Liver (tissue), 9 donors: ENCODE data around the gene CD7. TPM values are rescaled to one million over a fixed set of nuclear protein-coding genes. Genes with fewer than 3 reads are reported as not detected.

Source experiments
- DNase-seq: peaks from one replicate; pipeline ENCODE4 v3.0.0-alpha.2; 2017; ENCODE audit warnings: low spot score
- H3K27ac ChIP-seq, 2 donors: one replicate each; pipeline ENCODE4 v1.7.0; 2013; ENCODE audit warnings: inconsistent platforms in 2 of 2, low read length in 2 of 2, control low read depth in 1 of 2, low read depth in 1 of 2, mild to moderate bottlenecking in 1 of 2
- H3K27me3 ChIP-seq, 4 donors: one replicate each; pipeline versions ENCODE4 v1.6.1 to v1.7.0; 2013; ENCODE audit warnings: low read length in 3 of 4, inconsistent platforms in 1 of 4, mild to moderate bottlenecking in 1 of 4, moderate library complexity in 1 of 4; ENCODE audit not compliant: control insufficient read depth in 4 of 4, insufficient read depth in 4 of 4
- H3K36me3 ChIP-seq, 4 donors: one replicate each; pipeline versions ENCODE4 v1.6.1 to v1.7.0; 2013; ENCODE audit warnings: low read length in 3 of 4, mild to moderate bottlenecking in 3 of 4, low read depth in 1 of 4, moderate library complexity in 1 of 4; ENCODE audit not compliant: control insufficient read depth in 4 of 4, insufficient read depth in 3 of 4
- H3K4me1 ChIP-seq, 4 donors: one replicate each; pipeline versions ENCODE4 v1.6.1 to v1.7.0; 2013; ENCODE audit warnings: low read length in 3 of 4, mild to moderate bottlenecking in 3 of 4, moderate library complexity in 1 of 4; ENCODE audit not compliant: control insufficient read depth in 4 of 4, insufficient read depth in 4 of 4
- H3K4me3 ChIP-seq, 3 donors: one replicate each; pipeline versions ENCODE4 v1.6.1 to v1.7.0; 2013; ENCODE audit warnings: low read length in 3 of 3, control low read depth in 1 of 3, low read depth in 1 of 3, mild to moderate bottlenecking in 1 of 3
- H3K9ac ChIP-seq, 2 donors: one replicate each; pipeline ENCODE4 v1.7.0; 2013; ENCODE audit warnings: low read length in 2 of 2, mild to moderate bottlenecking in 2 of 2, moderate library complexity in 2 of 2, control low read depth in 1 of 2, low read depth in 1 of 2
- H3K9me3 ChIP-seq, 4 donors: one replicate each; pipeline versions ENCODE4 v1.6.1 to v1.7.0; 2013; ENCODE audit warnings: low read length in 3 of 4; ENCODE audit not compliant: control insufficient read depth in 4 of 4
- ATF3 ChIP-seq: IDR thresholded peaks from 2 replicates; pipeline ENCODE4 v1.6.1; 2016; ENCODE audit warnings: antibody characterized with exemption
- CTCF ChIP-seq: fragments of 150-350 bp; IDR thresholded peaks from 2 replicates; pipeline ENCODE4 v1.5.1; 2017; ENCODE audit warnings: improper control_type of control experiment, low read depth, low read length; ENCODE audit not compliant: missing input control
- EGR1 ChIP-seq, 2 donors: IDR thresholded peaks; 2 replicates each; pipeline ENCODE4 v1.6.1; 2016 to 2018; ENCODE audit warnings: antibody characterized with exemption in 2 of 2, low read depth in 2 of 2
- FOXA1 ChIP-seq: IDR thresholded peaks from 2 replicates; pipeline ENCODE4 v1.6.1; 2016; ENCODE audit warnings: antibody characterized with exemption
- FOXA2 ChIP-seq: IDR thresholded peaks from 2 replicates; pipeline ENCODE4 v1.6.1; 2016; ENCODE audit warnings: antibody characterized with exemption
- GABPA ChIP-seq, 2 donors: IDR thresholded peaks in 1 of 2; conservative IDR thresholded peaks in 1 of 2; 2 replicates each; pipeline ENCODE4 v1.6.1; 2016; ENCODE audit warnings: antibody characterized with exemption in 2 of 2, mild to moderate bottlenecking in 1 of 2, moderate library complexity in 1 of 2
- HNF4G ChIP-seq: IDR thresholded peaks from 2 replicates; pipeline ENCODE4 v1.6.1; 2016; ENCODE audit warnings: antibody characterized with exemption
- NR2F2 ChIP-seq: IDR thresholded peaks from 2 replicates; pipeline ENCODE4 v1.6.1; 2016; ENCODE audit warnings: antibody characterized with exemption
- RAD21 ChIP-seq, 2 donors: IDR thresholded peaks; 2 replicates each; pipeline ENCODE4 v1.6.1; 2016; ENCODE audit warnings: antibody characterized with exemption in 2 of 2, mild to moderate bottlenecking in 2 of 2
- REST ChIP-seq: IDR thresholded peaks from 2 replicates; pipeline ENCODE4 v1.6.1; 2016; ENCODE audit warnings: antibody characterized with exemption, mild to moderate bottlenecking
- RXRA ChIP-seq, 2 donors: IDR thresholded peaks; 2 replicates each; pipeline ENCODE4 v1.6.1; 2017 to 2018; ENCODE audit warnings: antibody characterized with exemption in 2 of 2, mild to moderate bottlenecking in 1 of 2
- SP1 ChIP-seq: IDR thresholded peaks from 2 replicates; pipeline ENCODE4 v1.6.1; 2018; ENCODE audit warnings: antibody characterized with exemption, mild to moderate bottlenecking
- TAF1 ChIP-seq: conservative IDR thresholded peaks from 2 replicates; pipeline ENCODE4 v1.6.1; 2016; ENCODE audit warnings: antibody characterized with exemption, mild to moderate bottlenecking
- YY1 ChIP-seq: IDR thresholded peaks from 2 replicates; pipeline ENCODE4 v1.6.1; 2016; ENCODE audit warnings: antibody characterized with exemption, mild to moderate bottlenecking
- ZBTB33 ChIP-seq: IDR thresholded peaks from 2 replicates; pipeline ENCODE4 v1.6.1; 2016; ENCODE audit warnings: antibody characterized with exemption
- WGBS: extraction: QIAGEN DNeasy Blood & Tissue Kit; methylation state at CpG from one replicate; pipeline ENCODE4 v1.1.7; 2013; 5-methylcytosine and 5-hydroxymethylcytosine counted together
- polyA plus RNA-seq, 2 donors: library from polyadenylated mRNA; stranded (reverse) in 1 of 2; unstranded in 1 of 2; fragments of 200-250 nt in 1 of 2; fragments of >200 nt in 1 of 2; fragmentation: Nextera tagmentation in 1 of 2; extraction: Ambion mirVana in 1 of 2; gene quantifications; one replicate each; pipeline versions ENCODE4 v1.2.1 to v1.2.3, GENCODE V29; 2013 to 2015
- total RNA-seq, 2 donors: library from RNA; depleted of rRNA; stranded (reverse); fragments of >200 nt; gene quantifications; one replicate each; pipeline ENCODE4 v1.2.3, GENCODE V29; 2014
- donor health status: healthy.
- donor health status: healthy.
- donor health status: healthy.
- donor health status: healthy.
- donor health status: healthy.

The CD7 gene
- total and polyA plus RNA-seq, 4 donors: 1.0 to 1.5 (median 1.4) TPM

- H3K36me3 ChIP-seq: peaks cover 0 to 9% (median under 1%) of the 10 kb centered on the region in 4 donors
- WGBS: 5% methylated on average over 80 of the region's 80 CpGs
Observed at GRCh38 chr17:82273327-82274133, 43.9 kb downstream of the CD7 start, which contains the start of gene CSNK1D. TSS of gene CSNK1D (minus strand) at chr17:82273700. CDS start at chr17:82273381, 319 bp downstream.

GRCh38 chr17:82272495-82273326, 44.7 kb downstream of the CD7 start:
- no peak for TF ChIP-seq RXRA (IDR thresholded peaks at IDR 0.05)
- no peak for TF ChIP-seq SP1
- no peak for TF ChIP-seq RAD21 (IDR thresholded peaks at IDR 0.05)
- no peak for TF ChIP-seq ATF3
- no peak for TF ChIP-seq HNF4G
- TF ChIP-seq FOXA1: no peak
- no peak for TF ChIP-seq CTCF
- TF ChIP-seq NR2F2: no peak
- no peak for TF ChIP-seq FOXA2
- no peak for TF ChIP-seq EGR1 (IDR thresholded peaks at IDR 0.05; ENCODE audit: low read depth in 2 of 2)
- no peak for TF ChIP-seq ZBTB33
- TF ChIP-seq REST: no peak
- H3K9ac ChIP-seq: peak overlapping the region; percentile 34 to 74
- WGBS: 2% methylated on average over 57 of the region's 57 CpGs
- no peaks in the 10 kb centered on the region for H3K9me3 ChIP-seq
- H3K27ac ChIP-seq: peak overlapping the region; percentile 79 to 88
- DNase-seq: peak; percentile 60
- peaks cover 0 to 9% (median under 1%) of the 10 kb centered on the region in 4 donors for H3K36me3 ChIP-seq
- H3K4me1 ChIP-seq: peaks cover 18 to 57% (median 46%) of the 10 kb centered on the region in 4 donors
- no peaks in the 10 kb centered on the region for H3K27me3 ChIP-seq
- peak overlapping the region; percentile 30 to 93 (median 68) for H3K4me3 ChIP-seq

More at GRCh38 chr17:82273327-82274133, 43.9 kb downstream of the CD7 start, which contains the start of gene CSNK1D:
- H3K27ac ChIP-seq: peak within 1 kb of the TSS; percentile 79 to 88
- TF ChIP-seq SP1 (peak; percentile 36), YY1 (peak; percentile 92), GABPA (IDR thresholded peaks at IDR 0.05 in 1 of 2, conservative IDR thresholded peaks at IDR 0.05 in 1 of 2) (peak in 1 of 2 donors; percentile 66), TAF1 (no peak)
- H3K9me3 ChIP-seq: no peaks in the 10 kb centered on the region
- no peaks in the 10 kb centered on the region for H3K27me3 ChIP-seq
- peak within 1 kb of the TSS; percentile 34 to 74 for H3K9ac ChIP-seq
- DNase-seq: peak; percentile 96
- H3K4me3 ChIP-seq: peak within 1 kb of the TSS; percentile 57 to 93 (median 68)
- H3K4me1 ChIP-seq: peaks cover 13 to 49% (median 38%) of the 10 kb centered on the region in 4 donors
